ENCODE results near the gene MIX23.

DNA sequence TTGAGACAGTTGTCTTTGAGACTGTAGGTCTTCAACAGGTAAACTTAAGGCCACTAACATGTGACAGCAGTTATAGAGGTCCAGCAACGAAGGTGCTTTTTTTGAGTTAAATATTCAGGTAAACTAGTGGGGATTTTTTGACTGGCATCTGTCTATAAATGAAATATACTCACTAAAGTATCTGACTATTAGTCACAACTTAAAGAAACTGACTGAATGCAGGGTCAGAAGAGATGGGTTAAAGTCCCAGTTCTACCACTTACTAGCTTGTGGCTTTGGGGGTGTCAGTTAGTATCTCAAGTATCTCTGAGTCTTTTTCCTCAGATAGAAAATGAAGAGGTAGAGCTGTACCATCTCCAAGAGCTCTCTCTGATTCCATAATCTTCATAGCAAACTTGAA lies 18.0 kb downstream of the MIX23 start:
- TF ChIP-seq, protein P1, sequence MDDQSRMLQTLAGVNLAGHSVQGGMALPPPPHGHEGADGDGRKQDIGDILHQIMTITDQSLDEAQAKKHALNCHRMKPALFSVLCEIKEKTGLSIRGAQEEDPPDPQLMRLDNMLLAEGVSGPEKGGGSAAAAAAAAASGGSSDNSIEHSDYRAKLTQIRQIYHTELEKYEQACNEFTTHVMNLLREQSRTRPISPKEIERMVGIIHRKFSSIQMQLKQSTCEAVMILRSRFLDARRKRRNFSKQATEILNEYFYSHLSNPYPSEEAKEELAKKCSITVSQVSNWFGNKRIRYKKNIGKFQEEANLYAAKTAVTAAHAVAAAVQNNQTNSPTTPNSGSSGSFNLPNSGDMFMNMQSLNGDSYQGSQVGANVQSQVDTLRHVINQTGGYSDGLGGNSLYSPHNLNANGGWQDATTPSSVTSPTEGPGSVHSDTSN (CRISPR knock-in tag; IDR thresholded peaks at IDR 0.05): no peak
- TF ChIP-seq ZNF133 (tag by site-specific recombination; IDR thresholded peaks at IDR 0.05): no peak
- TF ChIP-seq, protein P2, sequence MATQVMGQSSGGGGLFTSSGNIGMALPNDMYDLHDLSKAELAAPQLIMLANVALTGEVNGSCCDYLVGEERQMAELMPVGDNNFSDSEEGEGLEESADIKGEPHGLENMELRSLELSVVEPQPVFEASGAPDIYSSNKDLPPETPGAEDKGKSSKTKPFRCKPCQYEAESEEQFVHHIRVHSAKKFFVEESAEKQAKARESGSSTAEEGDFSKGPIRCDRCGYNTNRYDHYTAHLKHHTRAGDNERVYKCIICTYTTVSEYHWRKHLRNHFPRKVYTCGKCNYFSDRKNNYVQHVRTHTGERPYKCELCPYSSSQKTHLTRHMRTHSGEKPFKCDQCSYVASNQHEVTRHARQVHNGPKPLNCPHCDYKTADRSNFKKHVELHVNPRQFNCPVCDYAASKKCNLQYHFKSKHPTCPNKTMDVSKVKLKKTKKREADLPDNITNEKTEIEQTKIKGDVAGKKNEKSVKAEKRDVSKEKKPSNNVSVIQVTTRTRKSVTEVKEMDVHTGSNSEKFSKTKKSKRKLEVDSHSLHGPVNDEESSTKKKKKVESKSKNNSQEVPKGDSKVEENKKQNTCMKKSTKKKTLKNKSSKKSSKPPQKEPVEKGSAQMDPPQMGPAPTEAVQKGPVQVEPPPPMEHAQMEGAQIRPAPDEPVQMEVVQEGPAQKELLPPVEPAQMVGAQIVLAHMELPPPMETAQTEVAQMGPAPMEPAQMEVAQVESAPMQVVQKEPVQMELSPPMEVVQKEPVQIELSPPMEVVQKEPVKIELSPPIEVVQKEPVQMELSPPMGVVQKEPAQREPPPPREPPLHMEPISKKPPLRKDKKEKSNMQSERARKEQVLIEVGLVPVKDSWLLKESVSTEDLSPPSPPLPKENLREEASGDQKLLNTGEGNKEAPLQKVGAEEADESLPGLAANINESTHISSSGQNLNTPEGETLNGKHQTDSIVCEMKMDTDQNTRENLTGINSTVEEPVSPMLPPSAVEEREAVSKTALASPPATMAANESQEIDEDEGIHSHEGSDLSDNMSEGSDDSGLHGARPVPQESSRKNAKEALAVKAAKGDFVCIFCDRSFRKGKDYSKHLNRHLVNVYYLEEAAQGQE (tag by site-specific recombination; IDR thresholded peaks at IDR 0.05): no peak
